HG03442 (cell line): Measurements from ENCODE around the gene RAB13.

ENCODE experiments used
- ATAC-seq: cut with Tn5 transposase; IDR thresholded peaks from one replicate; pipeline ENCODE4 v1.9.1; 2021; ENCODE audit warnings: mild to moderate bottlenecking, moderate library complexity; ENCODE audit not compliant: unreplicated experiment

The RAB13 gene

GRCh38 chr1:153957744-153958110 is 28.4 kb downstream of the RAB13 start:
- peak; percentile 5 for ATAC-seq

- no peak for ATAC-seq
Measured at GRCh38 chr1:153956997-153957715, 29.0 kb downstream of the RAB13 start.

- no peak for ATAC-seq
Measured at GRCh38 chr1:153954826-153955225, 31.3 kb downstream of the RAB13 start.

GRCh38 chr1:153953859-153954365 is 32.2 kb downstream of the RAB13 start:
- ATAC-seq, result no peak

GRCh38 chr1:153951801-153952200 is 34.3 kb downstream of the RAB13 start:
- ATAC-seq, result no peak

GRCh38 chr1:153951183-153951582 is 35.0 kb downstream of the RAB13 start:
- no peak for ATAC-seq

- peak; percentile 54 for ATAC-seq
Measured at GRCh38 chr1:153946622-153947241, 39.4 kb downstream of the RAB13 start, which contains the start of gene DENND4B. Gene DENND4B (minus strand): TSS chr1:153946718. CDS start chr1:153944374, 2,344 bp downstream.

- peak; percentile 67 for ATAC-seq
Measured at GRCh38 chr1:153945795-153946621, 40.1 kb downstream of the RAB13 start.

GRCh38 chr1:153945131-153945794 is 40.9 kb downstream of the RAB13 start:
- no peak for ATAC-seq

- ATAC-seq, result no peak
Measured at GRCh38 chr1:153944827-153945117, 41.4 kb downstream of the RAB13 start.

- ATAC-seq, result no peak
Measured at GRCh38 chr1:153944005-153944826, 41.9 kb downstream of the RAB13 start.

GRCh38 chr1:153942766-153943549 is 43.2 kb downstream of the RAB13 start:
- ATAC-seq, result no peak

- no peak for ATAC-seq
Measured at GRCh38 chr1:153941826-153942725, 44.1 kb downstream of the RAB13 start.

- ATAC-seq, result no peak
Measured at GRCh38 chr1:153940756-153941155, 45.4 kb downstream of the RAB13 start.

GRCh38 chr1:153939476-153939875 is 46.7 kb downstream of the RAB13 start:
- no peak for ATAC-seq

- no peak for ATAC-seq
Measured at GRCh38 chr1:153938996-153939395, 47.1 kb downstream of the RAB13 start.

GRCh38 chr1:153937331-153937730 is 48.8 kb downstream of the RAB13 start:
- no peak for ATAC-seq

- no peak for ATAC-seq
Measured at GRCh38 chr1:153936011-153936802, 49.9 kb downstream of the RAB13 start.
